Measurements from ENCODE around the gene PRICKLE2.

The PRICKLE2 gene

DNA sequence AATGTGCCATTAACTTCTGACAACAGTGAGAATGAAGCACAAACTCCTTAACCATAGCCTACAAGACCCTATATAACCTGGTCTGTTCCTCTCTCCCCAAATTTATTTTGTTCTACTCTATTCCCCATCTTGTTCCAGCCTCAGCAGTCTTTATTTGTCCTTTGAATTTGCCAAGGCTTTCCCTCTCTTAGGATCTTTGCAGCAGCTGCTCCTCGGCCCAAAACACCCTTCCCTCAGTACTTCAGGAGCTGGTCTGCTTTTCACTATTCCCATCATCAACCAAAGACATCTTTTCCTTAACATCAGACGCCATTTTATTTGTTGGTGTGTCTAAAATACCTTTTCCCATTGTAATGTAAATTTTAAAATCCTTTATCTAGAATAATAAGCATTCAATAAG, 10.2 kb downstream of the PRICKLE2 start:
- no peak for DNase-seq (ENCODE audit: low read depth)
- TF ChIP-seq, protein P1, sequence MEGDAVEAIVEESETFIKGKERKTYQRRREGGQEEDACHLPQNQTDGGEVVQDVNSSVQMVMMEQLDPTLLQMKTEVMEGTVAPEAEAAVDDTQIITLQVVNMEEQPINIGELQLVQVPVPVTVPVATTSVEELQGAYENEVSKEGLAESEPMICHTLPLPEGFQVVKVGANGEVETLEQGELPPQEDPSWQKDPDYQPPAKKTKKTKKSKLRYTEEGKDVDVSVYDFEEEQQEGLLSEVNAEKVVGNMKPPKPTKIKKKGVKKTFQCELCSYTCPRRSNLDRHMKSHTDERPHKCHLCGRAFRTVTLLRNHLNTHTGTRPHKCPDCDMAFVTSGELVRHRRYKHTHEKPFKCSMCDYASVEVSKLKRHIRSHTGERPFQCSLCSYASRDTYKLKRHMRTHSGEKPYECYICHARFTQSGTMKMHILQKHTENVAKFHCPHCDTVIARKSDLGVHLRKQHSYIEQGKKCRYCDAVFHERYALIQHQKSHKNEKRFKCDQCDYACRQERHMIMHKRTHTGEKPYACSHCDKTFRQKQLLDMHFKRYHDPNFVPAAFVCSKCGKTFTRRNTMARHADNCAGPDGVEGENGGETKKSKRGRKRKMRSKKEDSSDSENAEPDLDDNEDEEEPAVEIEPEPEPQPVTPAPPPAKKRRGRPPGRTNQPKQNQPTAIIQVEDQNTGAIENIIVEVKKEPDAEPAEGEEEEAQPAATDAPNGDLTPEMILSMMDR (IDR thresholded peaks at IDR 0.05; ENCODE audit: insufficient read depth, low read depth, low read length, missing control alignments) = no peak
- H3K4me3 ChIP-seq (ENCODE audit: low read length) = no peak overlapping the region

GRCh38 chr3:64214381-64215018, 10.8 kb downstream of the PRICKLE2 start:
- DNase-seq (ENCODE audit: low read depth) = peak; percentile 64
- TF ChIP-seq, protein P1 (IDR thresholded peaks at IDR 0.05; ENCODE audit: insufficient read depth, low read depth, low read length, missing control alignments) = no peak
- H3K4me3 ChIP-seq (ENCODE audit: low read length) = peak overlapping the region; percentile 27

GRCh38 chr3:64213962-64214379, 11.3 kb downstream of the PRICKLE2 start:
- TF ChIP-seq, protein P1 (IDR thresholded peaks at IDR 0.05; ENCODE audit: insufficient read depth, low read depth, low read length, missing control alignments) = no peak
- peak; percentile 32 for DNase-seq (ENCODE audit: low read depth)
- H3K4me3 ChIP-seq (ENCODE audit: low read length) = peak overlapping the region; percentile 27

- no peak for DNase-seq (ENCODE audit: low read depth)
- TF ChIP-seq, protein P1 (IDR thresholded peaks at IDR 0.05; ENCODE audit: insufficient read depth, low read depth, low read length, missing control alignments) = no peak
- H3K4me3 ChIP-seq (ENCODE audit: low read length) = no peak overlapping the region
These were observed 11.9 kb downstream of the PRICKLE2 start for GRCh38 chr3:64213224-64213878.

- H3K4me3 ChIP-seq (ENCODE audit: low read length) = no peak overlapping the region
- TF ChIP-seq, protein P1 (IDR thresholded peaks at IDR 0.05; ENCODE audit: insufficient read depth, low read depth, low read length, missing control alignments) = no peak
- DNase-seq (ENCODE audit: low read depth) = peak; percentile 46
These were observed 15.2 kb downstream of the PRICKLE2 start for GRCh38 chr3:64209866-64210621.

DNA sequence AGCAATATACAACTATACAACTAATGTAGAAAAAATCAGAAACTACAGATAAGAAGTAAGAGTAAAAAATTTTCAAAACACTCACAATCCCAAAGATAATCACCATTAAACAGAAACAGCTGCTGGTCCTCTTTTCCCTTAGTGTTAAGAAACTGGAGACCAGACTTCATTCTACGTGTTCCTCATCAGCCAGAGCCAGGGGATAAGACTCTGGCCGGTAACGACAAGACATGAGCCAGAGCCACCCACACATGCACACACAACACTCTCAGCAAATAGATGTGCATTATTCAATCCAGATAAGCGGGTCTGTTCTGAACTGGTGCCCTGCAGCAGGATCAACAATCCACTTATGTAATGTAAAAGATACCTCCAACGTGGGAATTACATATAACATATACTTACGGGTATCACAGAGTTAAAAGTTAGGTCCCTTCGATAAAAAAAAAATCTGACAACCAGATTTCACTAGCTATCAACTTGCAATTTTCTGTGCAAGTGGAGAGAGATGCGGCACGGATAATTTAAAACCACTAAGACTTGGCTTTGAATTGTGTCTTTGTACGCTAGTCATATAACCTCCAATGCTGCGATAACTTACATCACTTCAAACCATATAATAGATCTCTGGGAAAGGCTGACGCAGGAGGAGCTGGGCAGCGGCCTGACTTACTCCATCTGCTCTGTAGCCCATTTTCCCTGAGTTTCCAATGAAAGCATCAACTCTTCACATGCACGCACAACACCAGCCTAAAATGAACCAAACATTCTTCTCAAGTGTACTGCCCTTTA, 17.8 kb downstream of the PRICKLE2 start:
- TF ChIP-seq, protein P1 (IDR thresholded peaks at IDR 0.05; ENCODE audit: insufficient read depth, low read depth, low read length, missing control alignments) = no peak
- DNase-seq (ENCODE audit: low read depth) = no peak
- H3K4me3 ChIP-seq (ENCODE audit: low read length) = no peak overlapping the region

All from epithelial cell of esophagus (primary cell).